HS-27A (cell line): Measurements from ENCODE around the gene AGO3.
A peak's percentile ranks its signal among the peaks of the same experiment; 100 is the strongest.

Experiments used
- DNase-seq: peaks from one replicate; pipeline ENCODE4 v3.0.0-alpha.2; 2012; ENCODE audit warnings: low read depth, missing footprints

Gene AGO3

GRCh38 chr1:36083635-36084496 is 153.0 kb downstream of the AGO3 start, which contains the start of gene TEKT2:
TSS of gene TEKT2 (plus strand) at chr1:36084094. CDS start at chr1:36084922, 828 bp downstream.
- no peak for DNase-seq

DNA sequence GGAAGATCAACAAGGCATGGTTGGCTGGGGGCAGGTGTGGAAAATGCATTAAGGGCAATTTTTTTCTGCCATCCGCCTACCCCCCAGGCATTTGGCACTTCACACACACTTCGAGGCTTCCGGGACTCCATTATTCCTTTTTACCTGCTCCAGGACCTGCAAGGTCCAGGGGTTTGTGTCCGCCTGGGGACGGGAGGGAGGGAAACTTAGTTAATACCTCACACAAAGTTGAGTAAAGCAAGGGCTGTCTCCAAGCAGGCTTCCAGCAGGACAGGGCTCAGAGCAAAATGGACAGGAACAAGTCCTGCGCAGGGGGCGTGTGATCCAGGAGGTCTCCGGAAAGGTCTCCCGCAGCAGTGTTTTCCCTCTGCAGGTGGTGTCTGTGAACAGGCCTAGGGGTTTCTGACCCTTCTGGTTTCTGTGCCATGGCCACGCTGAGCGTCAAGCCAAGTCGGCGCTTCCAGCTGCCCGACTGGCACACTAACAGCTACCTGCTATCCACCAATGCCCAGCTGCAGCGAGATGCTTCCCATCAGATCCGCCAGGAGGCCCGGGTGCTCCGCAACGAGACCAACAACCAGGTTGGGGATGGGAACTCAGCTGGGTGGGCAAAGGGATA is 153.7 kb downstream of the AGO3 start:
- no peak for DNase-seq

GRCh38 chr1:36085126-36085525 is 154.2 kb downstream of the AGO3 start:
- DNase-seq, result no peak

DNA sequence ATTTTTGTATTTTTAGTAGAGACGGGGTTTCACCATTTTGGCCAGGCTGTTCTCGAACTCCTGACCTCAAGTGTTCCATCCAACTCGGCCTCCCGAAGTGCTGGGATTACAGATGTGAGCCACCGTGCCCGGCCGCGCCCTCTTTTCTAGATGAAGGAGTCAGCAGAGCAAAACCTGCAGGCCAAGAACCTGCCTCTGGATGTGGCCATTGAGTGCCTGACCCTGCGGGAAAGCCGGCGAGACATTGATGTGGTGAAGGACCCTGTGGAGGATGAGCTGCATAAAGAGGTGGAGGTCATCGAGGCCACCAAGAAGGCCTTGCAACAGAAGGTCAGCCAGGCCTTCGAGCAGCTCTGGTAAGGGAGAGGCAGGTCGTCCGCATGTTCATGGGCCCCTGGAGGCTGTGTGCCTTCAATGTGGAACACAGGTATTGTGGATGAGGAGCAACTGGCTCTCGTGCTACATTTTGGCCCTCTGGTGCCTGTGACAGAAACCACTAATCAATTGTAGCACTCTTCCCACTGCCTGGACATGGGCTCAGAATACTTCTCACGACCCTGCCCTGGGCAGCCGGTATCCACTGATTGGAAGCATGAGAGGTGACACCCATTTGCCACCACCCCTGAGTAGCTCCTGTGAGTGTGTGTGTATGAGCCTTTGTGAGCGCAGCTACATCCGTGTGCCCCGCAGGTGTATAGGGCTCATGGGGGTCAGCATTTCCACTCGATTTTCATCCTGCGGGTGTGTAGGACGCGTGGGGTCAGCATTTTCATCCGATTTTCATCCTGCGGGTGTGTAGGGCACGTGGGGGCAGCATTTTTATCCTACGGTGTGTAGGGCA is 155.0 kb downstream of the AGO3 start:
- DNase-seq, result no peak

DNA sequence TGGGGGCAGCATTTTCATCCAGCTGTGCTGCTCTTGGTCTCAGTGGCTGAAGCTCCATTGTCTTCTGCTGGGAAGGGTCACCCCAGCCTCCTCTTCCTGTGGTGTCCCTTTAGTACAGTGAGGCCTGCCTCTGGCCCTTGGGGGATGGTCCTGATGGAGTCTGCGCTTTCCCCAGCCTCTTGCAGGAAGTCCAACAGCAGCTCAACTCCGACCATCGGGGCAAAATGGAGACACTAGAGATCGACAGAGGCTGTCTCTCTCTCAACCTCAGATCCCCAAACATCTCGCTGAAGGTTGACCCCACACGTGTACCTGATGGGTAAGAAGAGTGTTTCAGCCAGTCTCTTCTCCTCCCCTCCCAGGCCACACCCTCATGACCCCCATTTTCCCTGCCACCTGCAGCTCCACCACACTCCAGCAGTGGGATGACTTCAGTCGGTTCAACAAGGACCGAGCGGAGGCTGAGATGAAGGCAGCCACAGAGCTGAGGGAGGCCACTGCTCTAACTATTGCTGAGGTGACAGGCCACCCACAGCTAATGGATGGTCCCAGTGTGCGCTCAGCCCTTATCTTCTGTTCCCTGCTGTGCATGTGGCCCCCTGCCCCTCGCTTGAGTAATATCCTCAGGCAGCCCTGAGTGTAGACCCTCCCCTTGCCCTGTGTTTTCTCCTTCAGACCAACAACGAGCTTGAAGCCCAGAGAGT is 155.8 kb downstream of the AGO3 start:
- no peak for DNase-seq

DNA sequence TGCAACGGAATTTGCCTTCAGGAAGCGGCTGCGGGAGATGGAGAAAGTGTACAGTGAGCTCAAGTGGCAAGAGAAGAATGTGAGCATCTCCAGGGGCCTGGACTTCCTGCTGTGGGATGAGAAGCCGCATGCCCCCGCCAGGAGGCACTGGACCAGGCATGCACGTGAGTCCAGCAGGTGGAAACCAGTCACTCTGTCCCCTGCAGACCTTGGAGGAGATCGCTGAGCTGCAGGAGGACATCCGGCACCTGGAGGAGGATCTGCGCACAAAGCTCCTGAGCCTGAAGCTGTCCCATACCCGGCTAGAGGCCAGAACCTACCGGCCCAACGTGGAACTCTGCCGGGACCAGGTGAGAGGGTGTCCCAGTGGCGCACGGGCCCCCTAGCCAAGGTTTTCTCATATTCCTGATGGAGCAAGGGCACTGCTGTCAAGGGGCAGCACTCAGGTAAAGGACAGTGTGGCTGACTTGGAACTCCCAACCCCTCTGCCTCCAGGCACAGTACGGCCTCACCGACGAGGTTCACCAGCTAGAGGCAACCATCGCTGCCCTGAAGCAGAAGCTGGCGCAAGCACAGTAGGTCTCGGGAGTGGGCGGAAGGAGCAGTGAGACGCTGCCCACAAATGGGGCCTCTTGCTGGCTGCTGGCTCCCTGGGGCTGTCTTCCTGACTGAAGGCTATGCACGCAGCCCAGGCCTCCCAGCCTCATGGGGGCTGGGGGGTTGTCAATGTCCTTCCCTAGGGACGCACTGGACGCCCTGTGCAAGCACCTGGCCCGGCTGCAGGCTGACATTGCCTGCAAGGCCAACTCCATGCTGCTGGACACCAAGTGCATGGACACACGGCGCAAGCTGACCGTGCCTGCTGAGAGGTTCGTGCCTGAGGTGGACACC is 156.6 kb downstream of the AGO3 start:
- DNase-seq, result no peak

DNA sequence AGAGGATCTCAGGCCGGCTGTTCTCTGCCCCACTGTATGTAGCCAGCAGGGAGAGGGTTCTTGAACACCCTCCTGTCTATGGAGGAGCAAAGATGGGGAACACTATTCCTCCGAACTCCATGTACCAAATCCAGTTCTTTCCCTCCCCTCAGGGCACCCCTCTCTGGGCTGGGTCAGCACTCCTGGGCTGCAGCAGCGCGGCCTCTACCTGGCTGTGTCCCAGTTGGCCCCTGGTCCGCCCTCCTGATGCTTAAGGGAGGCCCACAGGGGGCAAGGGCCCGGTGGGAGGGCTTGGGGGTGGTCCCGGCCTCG is 157.3 kb downstream of the AGO3 start:
- no peak for DNase-seq

DNA sequence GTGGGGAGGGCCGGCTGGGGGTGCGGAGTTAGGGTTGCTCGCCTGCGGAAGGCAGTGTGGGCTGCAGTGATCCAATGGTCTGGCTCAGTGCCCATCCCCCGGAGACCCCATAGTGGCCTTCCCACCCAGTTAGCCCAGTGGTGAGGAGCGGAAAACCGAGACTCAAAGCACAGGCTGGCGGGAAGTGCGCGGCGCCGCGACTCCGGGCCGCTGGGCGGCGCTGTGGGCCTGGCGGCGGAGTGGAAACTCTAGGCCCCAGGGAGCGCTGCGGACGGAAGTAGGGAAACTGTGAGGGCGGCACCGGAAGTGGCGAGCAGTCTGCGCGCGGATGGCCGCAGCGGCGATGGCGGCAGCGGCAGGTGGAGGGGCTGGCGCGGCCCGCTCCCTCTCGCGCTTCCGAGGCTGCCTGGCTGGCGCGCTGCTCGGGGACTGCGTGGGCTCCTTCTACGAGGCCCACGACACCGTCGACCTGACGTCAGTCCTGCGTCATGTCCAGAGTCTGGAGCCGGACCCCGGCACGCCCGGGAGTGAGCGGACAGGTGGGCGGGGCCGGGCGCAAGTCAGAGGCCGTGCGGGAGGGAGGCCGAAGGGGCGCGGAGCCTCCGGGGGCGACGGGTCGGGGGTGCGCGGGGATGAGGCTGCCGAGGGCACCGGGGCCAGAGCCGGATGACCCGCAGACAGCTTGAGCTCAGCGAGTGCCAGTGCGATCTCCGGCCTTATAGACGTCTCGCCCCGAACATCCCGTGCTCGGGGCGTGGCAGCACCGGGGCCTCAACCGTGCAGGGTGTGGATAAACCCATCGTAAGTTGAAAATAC is 157.9 kb downstream of the AGO3 start, which contains the start of gene ADPRS:
ADPRS (plus strand) TSS at position 316 of the 816 bp plus-strand sequence; CDS start at position 329, 13 bp downstream.
- peak; percentile 72 for DNase-seq

DNA sequence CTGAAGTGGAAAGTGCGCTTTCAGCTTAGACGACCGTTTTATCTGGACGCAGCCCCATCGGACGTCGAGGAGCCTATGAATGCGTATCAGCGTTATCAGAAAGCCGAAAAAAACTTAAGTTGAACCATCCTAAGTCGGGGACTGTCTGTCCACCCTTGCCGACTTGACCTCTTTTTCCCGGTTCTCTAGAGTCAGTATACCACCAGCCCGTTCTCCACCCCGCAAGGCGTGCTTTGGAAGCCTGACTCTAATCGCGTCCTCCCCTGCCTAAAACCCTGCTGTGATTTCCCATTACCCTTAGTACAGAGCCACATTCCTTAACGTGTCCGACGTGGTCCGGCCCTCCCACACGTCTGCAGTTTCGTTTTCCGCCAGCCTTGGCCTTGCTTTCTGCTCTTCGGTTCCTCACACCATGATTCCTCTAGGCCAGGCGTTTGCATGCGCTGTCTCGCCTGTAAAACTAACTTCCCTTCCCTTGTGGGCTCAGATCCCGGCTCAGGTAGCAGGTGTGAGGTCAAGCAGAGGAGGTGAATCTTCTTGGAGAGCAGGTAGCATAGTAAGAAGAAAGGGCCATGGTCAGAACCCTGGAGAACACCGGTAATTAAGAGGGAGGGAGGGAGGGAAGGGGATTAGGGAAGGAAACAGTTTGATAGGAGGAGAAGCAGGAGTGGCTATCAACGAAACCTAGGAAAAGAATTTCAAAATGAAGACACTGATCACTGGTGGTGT is 158.7 kb downstream of the AGO3 start:
- DNase-seq, result no peak

DNA sequence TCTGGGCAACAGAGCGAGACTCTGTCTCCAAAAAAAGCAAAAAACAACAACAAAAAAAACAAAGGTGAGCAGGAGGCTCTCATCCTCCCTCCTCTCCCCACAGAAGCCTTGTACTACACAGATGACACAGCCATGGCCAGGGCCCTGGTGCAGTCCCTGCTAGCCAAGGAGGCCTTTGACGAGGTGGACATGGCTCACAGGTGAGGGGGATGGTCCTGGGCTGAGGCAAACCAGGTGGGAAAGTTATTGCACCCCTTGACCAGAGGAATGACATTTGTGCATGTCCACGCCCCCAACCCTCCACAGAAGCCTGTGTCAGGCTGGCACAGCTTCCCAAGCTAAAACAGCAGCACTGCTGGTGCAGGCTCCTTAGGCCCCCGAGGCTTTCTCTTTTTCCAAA is 160.2 kb downstream of the AGO3 start:
- no peak for DNase-seq

- no peak for DNase-seq
These were observed 160.8 kb downstream of the AGO3 start for GRCh38 chr1:36091698-36092097.

DNA sequence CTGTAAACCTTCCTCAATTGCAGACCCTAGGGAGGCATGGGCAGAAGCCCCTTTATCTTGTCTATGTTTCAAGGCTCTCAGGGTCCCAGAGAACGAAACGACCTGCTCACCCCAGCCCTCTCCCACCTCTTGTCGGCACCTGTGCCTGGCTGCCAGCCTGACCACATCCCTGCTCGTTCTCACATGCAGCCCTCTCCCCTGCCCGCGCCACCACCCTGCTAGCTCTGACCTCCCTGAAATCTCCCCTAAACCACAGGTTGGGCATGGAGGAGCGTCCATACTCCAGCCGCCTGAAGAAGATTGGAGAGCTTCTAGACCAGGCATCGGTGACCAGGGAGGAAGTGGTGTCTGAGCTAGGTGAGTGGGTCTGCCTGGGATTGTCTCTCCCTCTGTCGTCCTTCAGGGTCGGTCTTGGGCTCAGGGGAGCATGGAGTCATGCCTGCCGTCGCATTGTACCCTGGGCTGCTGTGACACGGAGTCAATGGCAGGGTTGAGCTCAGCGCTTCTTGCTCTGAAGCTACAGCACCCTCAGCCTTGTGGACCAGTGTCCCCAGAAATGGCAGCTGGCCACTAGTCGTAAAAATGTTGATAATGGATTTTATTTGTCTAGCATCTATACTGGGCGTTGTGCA is 161.4 kb downstream of the AGO3 start:
- DNase-seq, result no peak

- DNase-seq, result no peak
These were observed 161.9 kb downstream of the AGO3 start for GRCh38 chr1:36092798-36093185.

DNA sequence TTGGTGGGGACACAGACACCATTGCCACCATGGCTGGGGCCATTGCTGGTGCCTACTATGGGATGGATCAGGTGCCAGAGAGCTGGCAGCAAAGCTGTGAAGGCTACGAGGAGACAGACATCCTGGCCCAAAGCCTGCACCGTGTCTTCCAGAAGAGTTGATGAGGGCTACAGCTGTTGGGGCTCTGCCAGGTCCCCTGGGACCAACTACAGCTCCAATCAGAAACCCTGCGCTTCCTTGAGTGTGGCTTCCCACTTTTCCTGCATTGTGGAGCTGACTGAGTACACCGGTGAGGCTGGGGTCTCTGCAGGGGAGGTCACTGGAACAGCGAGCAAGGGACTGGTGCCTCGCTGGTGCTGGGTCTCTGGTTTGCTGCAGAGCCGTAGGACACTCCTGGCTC is 162.3 kb downstream of the AGO3 start:
- DNase-seq, result no peak

DNA sequence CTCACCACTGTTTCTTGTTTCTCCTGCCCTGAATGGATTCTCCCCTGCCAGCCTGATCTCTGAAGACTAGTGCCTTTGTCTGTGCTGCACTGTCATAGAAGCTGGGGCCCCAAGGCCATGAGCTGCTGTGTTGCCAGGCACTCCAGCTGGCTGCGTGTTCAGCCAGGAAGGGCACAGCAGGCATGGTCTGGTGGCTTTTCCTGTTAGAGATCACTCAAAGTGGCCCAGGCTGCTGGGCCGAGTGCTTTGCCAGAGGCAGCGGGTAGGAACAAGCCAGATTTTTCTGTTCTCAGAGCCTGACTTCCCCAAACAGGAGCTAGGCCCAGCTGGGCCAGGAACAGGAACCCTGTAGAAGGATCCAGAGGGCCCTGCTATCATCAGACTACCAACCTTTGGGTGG is 163.0 kb downstream of the AGO3 start:
- DNase-seq, result no peak

GRCh38 chr1:36094621-36095061 is 163.7 kb downstream of the AGO3 start:
- no peak for DNase-seq

DNA sequence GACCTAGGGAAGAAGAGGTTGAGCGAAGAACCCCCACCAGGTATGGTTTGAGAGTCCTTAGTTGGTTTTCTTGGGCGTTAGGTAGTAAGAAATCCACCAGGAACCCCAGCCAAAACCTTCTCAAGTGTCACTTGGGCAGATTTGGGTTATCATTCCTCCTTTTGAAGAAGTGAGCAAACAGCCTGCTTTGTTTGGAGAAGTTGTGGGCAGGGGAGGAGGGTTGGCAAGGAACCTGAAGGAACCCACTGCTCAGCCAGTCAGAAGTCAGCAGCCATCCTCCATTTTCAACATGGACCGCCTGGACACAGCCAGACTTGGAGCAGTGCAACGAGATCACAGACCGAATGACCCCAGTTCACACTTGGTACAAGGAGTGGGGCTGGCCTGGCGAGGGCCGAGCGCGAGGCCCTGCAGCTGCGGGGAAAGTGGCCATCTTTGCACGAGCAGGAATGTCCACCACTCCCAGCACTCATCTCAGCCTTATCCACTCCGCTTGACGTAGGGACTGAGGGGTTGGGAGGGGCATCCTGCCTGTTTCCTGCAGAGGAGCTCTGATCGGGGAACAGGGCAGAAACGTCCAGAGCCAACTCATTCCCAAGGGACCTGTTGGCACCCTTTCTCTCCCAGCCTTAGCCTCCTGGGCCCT is 165.0 kb downstream of the AGO3 start:
- DNase-seq, result no peak
